Neural cell (in vitro differentiated cells): ENCODE data around the gene TUBD1.
"Not testable (repeated sequence)": the region's sequence is repeated elsewhere in the genome, so short reads cannot be mapped to it uniquely, and the experiment has no call there.

Source experiments
- CTCF ChIP-seq: fragments of 450-650 bp; IDR thresholded peaks from 2 replicates; pipeline ENCODE4 v1.5.1; 2014; ENCODE audit warnings: antibody characterized with exemption, mild to moderate bottlenecking, moderate library complexity; ENCODE audit not compliant: poor library complexity, severe bottlenecking
- EP300 ChIP-seq: fragments of 450-650 bp; conservative IDR thresholded peaks from 2 replicates; pipeline ENCODE4 v1.6.1; 2014; ENCODE audit warnings: antibody characterized with exemption, mild to moderate bottlenecking, moderate library complexity; ENCODE audit not compliant: poor library complexity, severe bottlenecking
- EZH2 ChIP-seq: fragments of 200-600, 300-800 bp; shearing (Covaris generic), sonication (generic); IDR thresholded peaks from 2 replicates; pipeline ENCODE4 v1.6.1; 2014; ENCODE audit warnings: antibody characterized with exemption, low read length, borderline replicate concordance, mild to moderate bottlenecking; ENCODE audit not compliant: insufficient read depth, poor library complexity, severe bottlenecking
- MXI1 ChIP-seq: fragments of 450-650 bp; conservative IDR thresholded peaks from 2 replicates; pipeline ENCODE4 v1.6.1; 2014; ENCODE audit warnings: antibody characterized with exemption, mild to moderate bottlenecking; ENCODE audit not compliant: poor library complexity, severe bottlenecking
- POLR2AphosphoS5 ChIP-seq: IDR thresholded peaks from 2 replicates; pipeline ENCODE4 v1.6.1; 2012
- RAD21 ChIP-seq: fragments of 450-650 bp; conservative IDR thresholded peaks from 2 replicates; pipeline ENCODE4 v1.6.1; 2014; ENCODE audit warnings: antibody characterized with exemption, mild to moderate bottlenecking, moderate library complexity
- REST ChIP-seq: IDR thresholded peaks from 2 replicates; pipeline ENCODE4 v1.6.1; 2012; ENCODE audit warnings: borderline replicate concordance
- TAF1 ChIP-seq: IDR thresholded peaks from 2 replicates; pipeline ENCODE4 v1.6.1; 2012; ENCODE audit warnings: low read depth

GRCh38 chr17:59850311-59850710 is 42.4 kb downstream of the TUBD1 start:
- TF ChIP-seq REST, CTCF, RAD21, EZH2, EP300, POLR2AphosphoS5, MXI1, TAF1: not testable (repeated sequence)
